Measurements from ENCODE around the gene CAVIN2. TPM values are rescaled to one million over a fixed set of nuclear protein-coding genes. Genes with fewer than 3 reads are reported as not detected.
"Not testable (repeated sequence)": the region's sequence is repeated elsewhere in the genome, so short reads cannot be mapped to it uniquely, and the experiment has no call there.

Gene CAVIN2
- total RNA-seq, 4 donors from 2014 or later: 90.6 to 179 (median 120) TPM

GRCh38 chr2:191791953-191792560 lies 54.8 kb downstream of the CAVIN2 start:
- Histone ChIP-seq H3K27me3 (no peaks in the 10 kb centered on the region), H3K27ac (replicated peaks in 1 of 4) (no peak overlapping the region), H3K4me1 (no peaks in the 10 kb centered on the region), H3K36me3 (no peaks in the 10 kb centered on the region), H3K9me3 (peaks cover 0 to 5% (median 0%) of the 10 kb centered on the region in 4 donors), H3K4me3 (no peak overlapping the region)
- TF ChIP-seq CTCF (IDR thresholded peaks at IDR 0.05) (no peak), POLR2AphosphoS5 (IDR thresholded peaks at IDR 0.05) (no peak), POLR2A (IDR thresholded peaks at IDR 0.05; ENCODE audit: low read depth) (no peak), EP300 (IDR thresholded peaks at IDR 0.05) (no peak)
- intact Hi-C loops (cut with DNase I): no loop called here
- DNase-seq (ENCODE audit: extremely low spot score): no peak
- WGBS: 84% methylated on average over 3 of the region's 3 CpGs

DNA sequence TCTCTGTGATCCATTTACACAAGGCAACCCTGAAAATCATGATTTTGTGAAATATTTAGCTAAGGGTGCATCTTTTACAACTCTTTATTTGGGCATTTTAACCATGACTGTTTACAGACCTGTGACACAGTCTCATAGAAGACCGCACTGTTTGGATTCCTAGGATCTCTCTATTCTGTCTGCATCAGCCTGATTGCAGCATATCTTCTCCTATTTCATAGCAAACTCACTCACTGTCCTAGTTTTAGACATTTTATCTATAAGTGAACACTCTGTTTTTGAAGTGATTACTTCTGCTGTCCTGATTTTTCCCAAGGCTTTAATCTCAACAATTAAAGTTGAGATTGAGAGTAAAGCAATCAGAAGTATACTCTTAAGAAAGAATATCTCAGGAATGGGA lies 56.2 kb downstream of the CAVIN2 start:
- H3K9me3 ChIP-seq: peaks cover 0 to 5% (median 0%) of the 10 kb centered on the region in 4 donors
- H3K4me3 ChIP-seq: no peak overlapping the region
- 41% methylated on average over 1 of the region's 1 CpG for whole genome bisulfite sequencing
- no peak overlapping the region for H3K27ac ChIP-seq (replicated peaks in 1 of 4)
- intact Hi-C loops (cut with DNase I): no loop called here
- no peaks in the 10 kb centered on the region for H3K36me3 ChIP-seq
- no peaks in the 10 kb centered on the region for H3K27me3 ChIP-seq
- H3K4me1 ChIP-seq: no peaks in the 10 kb centered on the region
- DNase-seq (ENCODE audit: extremely low spot score): no peak
- TF ChIP-seq POLR2AphosphoS5 (IDR thresholded peaks at IDR 0.05) (no peak), POLR2A (IDR thresholded peaks at IDR 0.05; ENCODE audit: low read depth) (no peak), EP300 (IDR thresholded peaks at IDR 0.05) (no peak), CTCF (IDR thresholded peaks at IDR 0.05) (no peak)

DNA sequence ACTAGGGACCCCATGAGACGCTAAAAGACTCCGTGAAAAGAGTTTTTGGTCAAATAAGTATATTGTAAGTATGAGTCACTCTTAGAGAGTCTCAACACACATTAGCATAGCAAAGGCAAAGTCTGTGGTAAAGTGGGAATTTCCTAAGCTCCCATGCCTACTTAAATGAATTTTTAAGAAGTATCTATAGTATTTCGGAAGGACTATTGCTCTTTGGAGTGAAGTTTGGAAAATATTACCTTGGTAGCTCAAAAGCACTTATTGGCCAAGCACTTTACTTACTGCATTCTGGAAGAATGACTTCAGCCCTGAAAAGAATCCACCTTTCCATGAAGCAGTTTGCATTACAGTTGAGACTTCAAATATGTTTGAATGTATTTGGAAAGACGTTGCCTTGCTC lies 57.1 kb downstream of the CAVIN2 start:
- peaks cover 0 to 5% (median 0%) of the 10 kb centered on the region in 4 donors for H3K9me3 ChIP-seq
- intact Hi-C loops (cut with DNase I): no loop called here
- H3K4me1 ChIP-seq: no peaks in the 10 kb centered on the region
- no peak for DNase-seq (ENCODE audit: extremely low spot score)
- H3K27ac ChIP-seq (replicated peaks in 1 of 4): no peak overlapping the region
- WGBS: 87% methylated on average over 4 of the region's 4 CpGs
- TF ChIP-seq POLR2A (IDR thresholded peaks at IDR 0.05; ENCODE audit: low read depth) (no peak), POLR2AphosphoS5 (IDR thresholded peaks at IDR 0.05) (no peak), EP300 (IDR thresholded peaks at IDR 0.05) (no peak), CTCF (IDR thresholded peaks at IDR 0.05) (no peak)
- H3K27me3 ChIP-seq: no peaks in the 10 kb centered on the region
- H3K36me3 ChIP-seq: no peaks in the 10 kb centered on the region
- no peak overlapping the region for H3K4me3 ChIP-seq

- Histone ChIP-seq H3K4me1 (no peaks in the 10 kb centered on the region), H3K36me3 (no peaks in the 10 kb centered on the region), H3K4me3 (no peak overlapping the region), H3K27me3 (no peaks in the 10 kb centered on the region), H3K9me3 (no peaks in the 10 kb centered on the region), H3K27ac (replicated peaks in 1 of 4) (no peak overlapping the region)
- DNase-seq (ENCODE audit: extremely low spot score): no peak
- 44% methylated on average over 1 of the region's 1 CpG for WGBS
- TF ChIP-seq POLR2AphosphoS5 (IDR thresholded peaks at IDR 0.05): no peak
- TF ChIP-seq POLR2A (IDR thresholded peaks at IDR 0.05; ENCODE audit: low read depth): no peak
- TF ChIP-seq CTCF (IDR thresholded peaks at IDR 0.05): no peak
- TF ChIP-seq EP300 (IDR thresholded peaks at IDR 0.05): no peak
- intact Hi-C loops (cut with DNase I): no loop called here
Measured at GRCh38 chr2:191786694-191787093, 60.2 kb downstream of the CAVIN2 start.

- WGBS: 95% methylated on average over 3 of the region's 3 CpGs
Measured at GRCh38 chr2:191785651-191786050, 61.2 kb downstream of the CAVIN2 start.

More at GRCh38 chr2:191785651-191786050, 61.2 kb downstream of the CAVIN2 start:
- H3K4me1 ChIP-seq; H3K27ac ChIP-seq (replicated peaks in 1 of 4); intact Hi-C loops (cut with DNase I); DNase-seq (ENCODE audit: extremely low spot score); H3K27me3 ChIP-seq; H3K36me3 ChIP-seq; H3K4me3 ChIP-seq; H3K9me3 ChIP-seq: not testable (repeated sequence)

Other genes starting within 250 kb of the CAVIN2 start
- 10 to 100 TPM in 2 of 4 donors, 1 to 10 TPM in 2; 4.2 to 27.8 (median 8.0) TPM for gene NABP1, start 169.0 kb downstream of the CAVIN2 start, total RNA-seq

All from esophagus muscularis mucosa (tissue), 4 donors.